ENCODE results near the gene CERS6.

- TF ChIP-seq POLR2A (IDR thresholded peaks at IDR 0.05) = no peak
- TF ChIP-seq CTCF (IDR thresholded peaks at IDR 0.05) = no peak
These were observed 7.1 kb upstream of the CERS6 start for GRCh38 chr2:168448980-168449379.
